ENCODE data around the gene UGGT1.

UGGT1 gene

GRCh38 chr2:128232965-128233789, 142.2 kb downstream of the UGGT1 start:
- DNase-seq = peak; percentile 77

GRCh38 chr2:128233790-128234395, 142.9 kb downstream of the UGGT1 start:
- DNase-seq = no peak

GRCh38 chr2:128234613-128235012, 143.6 kb downstream of the UGGT1 start:
- DNase-seq = no peak

- DNase-seq = no peak
These were observed 144.6 kb downstream of the UGGT1 start for GRCh38 chr2:128235581-128235980.

- DNase-seq = no peak
These were observed 145.6 kb downstream of the UGGT1 start for GRCh38 chr2:128236491-128237035.

GRCh38 chr2:128237081-128237534, 146.1 kb downstream of the UGGT1 start:
- no peak for DNase-seq

- no peak for DNase-seq
These were observed 147.1 kb downstream of the UGGT1 start for GRCh38 chr2:128237911-128238697.

GRCh38 chr2:128241896-128242295, 150.9 kb downstream of the UGGT1 start:
- DNase-seq = no peak

Data from activated T-cell treated with anti-CD3 and anti-CD28 coated beads for 4 hours (primary cell).